ENCODE data around the gene ATG3.

The ATG3 gene

DNA sequence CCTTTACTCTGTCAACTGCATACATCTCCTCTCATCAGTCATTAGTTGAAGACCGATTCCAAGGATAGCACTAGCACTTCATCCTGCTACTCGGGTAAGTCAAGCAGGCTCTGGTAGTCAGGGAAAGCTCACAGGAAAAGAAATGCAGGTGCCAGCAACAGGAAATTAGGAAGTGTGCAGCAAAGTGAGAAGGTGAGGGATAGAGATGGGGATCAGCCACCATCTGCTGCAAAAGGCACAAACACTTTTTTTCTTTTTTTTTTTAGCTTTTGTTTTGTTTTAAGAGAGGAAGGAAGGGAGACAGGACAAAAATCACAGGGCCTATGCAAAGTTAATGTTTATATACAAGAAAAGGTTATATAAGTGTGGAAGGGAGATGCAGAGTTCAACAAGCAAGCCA, 53.5 kb downstream of the ATG3 start:
- TF ChIP-seq FOXM1 (IDR thresholded peaks at IDR 0.05; ENCODE audit: borderline replicate concordance, low read depth) (no peak), RAD21 (IDR thresholded peaks at IDR 0.05; ENCODE audit: low read depth) (no peak), YY1 (IDR thresholded peaks at IDR 0.05; ENCODE audit: low read depth) (no peak)
- TF ChIP-seq, protein P1, sequence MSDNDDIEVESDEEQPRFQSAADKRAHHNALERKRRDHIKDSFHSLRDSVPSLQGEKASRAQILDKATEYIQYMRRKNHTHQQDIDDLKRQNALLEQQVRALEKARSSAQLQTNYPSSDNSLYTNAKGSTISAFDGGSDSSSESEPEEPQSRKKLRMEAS (IDR thresholded peaks at IDR 0.05), result no peak

DNA sequence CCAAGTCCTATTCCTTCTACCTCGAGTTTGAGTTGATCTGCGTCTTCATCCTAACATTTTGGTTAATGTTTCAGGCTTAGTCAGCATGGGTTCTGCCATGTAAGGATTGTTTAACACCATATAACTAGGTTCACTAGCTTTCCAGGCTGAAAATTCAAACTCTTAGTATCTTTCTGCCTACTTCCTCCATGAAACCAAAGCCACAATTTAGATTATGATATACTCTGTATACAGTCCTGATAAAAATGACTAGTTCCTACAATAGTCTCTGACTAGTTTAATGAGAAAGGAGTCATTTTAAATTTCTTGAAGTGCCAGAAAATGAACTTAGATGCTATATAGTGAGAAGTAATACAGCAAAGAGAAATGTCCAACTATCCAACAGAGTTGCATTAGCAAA, 55.9 kb downstream of the ATG3 start:
- TF ChIP-seq YY1 (IDR thresholded peaks at IDR 0.05; ENCODE audit: low read depth) (no peak), EGR1 (IDR thresholded peaks at IDR 0.05) (no peak), TCF12 (IDR thresholded peaks at IDR 0.05; ENCODE audit: low read depth) (no peak), FOXM1 (IDR thresholded peaks at IDR 0.05; ENCODE audit: borderline replicate concordance, low read depth) (no peak)
- TF ChIP-seq, protein P1 (IDR thresholded peaks at IDR 0.05), result no peak

DNA sequence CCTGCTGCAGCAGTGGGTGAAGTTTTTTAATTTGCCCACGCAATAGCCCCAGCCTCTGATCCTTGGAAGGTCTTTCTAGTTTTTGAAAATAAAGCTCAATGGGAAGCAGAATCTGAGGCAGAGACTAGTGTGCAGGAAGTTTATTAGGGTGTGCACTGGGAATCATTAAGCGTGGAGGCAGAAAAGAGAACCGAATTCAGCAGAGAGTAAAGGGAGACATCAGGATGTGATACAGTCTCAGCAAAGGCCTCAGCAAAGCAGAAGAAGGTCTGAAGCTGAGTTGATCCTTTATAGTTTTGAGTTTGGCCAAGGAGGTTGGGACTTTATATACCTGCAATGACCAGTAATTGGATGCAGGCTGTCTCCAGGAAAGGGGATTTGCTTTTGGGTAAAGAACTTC, 57.6 kb downstream of the ATG3 start:
- no peak for TF ChIP-seq ZBTB7A (IDR thresholded peaks at IDR 0.05; ENCODE audit: low read depth)
- TF ChIP-seq TAF1 (IDR thresholded peaks at IDR 0.05; ENCODE audit: low read depth), result no peak
- TF ChIP-seq, protein P1 (IDR thresholded peaks at IDR 0.05), result no peak
- no peak for TF ChIP-seq RAD21 (IDR thresholded peaks at IDR 0.05; ENCODE audit: low read depth)
- no peak for TF ChIP-seq CREB1 (IDR thresholded peaks at IDR 0.05; ENCODE audit: low read depth)
- no peak for TF ChIP-seq NFIC (IDR thresholded peaks at IDR 0.05)
- TF ChIP-seq EGR1 (IDR thresholded peaks at IDR 0.05), result no peak
- no peak for TF ChIP-seq TEAD4 (IDR thresholded peaks at IDR 0.05)
- TF ChIP-seq EP300 (IDR thresholded peaks at IDR 0.05; ENCODE audit: borderline replicate concordance), result no peak
- TF ChIP-seq FOXM1 (IDR thresholded peaks at IDR 0.05; ENCODE audit: borderline replicate concordance, low read depth), result no peak
- no peak for TF ChIP-seq YY1 (IDR thresholded peaks at IDR 0.05; ENCODE audit: low read depth)
- TF ChIP-seq, protein P2, sequence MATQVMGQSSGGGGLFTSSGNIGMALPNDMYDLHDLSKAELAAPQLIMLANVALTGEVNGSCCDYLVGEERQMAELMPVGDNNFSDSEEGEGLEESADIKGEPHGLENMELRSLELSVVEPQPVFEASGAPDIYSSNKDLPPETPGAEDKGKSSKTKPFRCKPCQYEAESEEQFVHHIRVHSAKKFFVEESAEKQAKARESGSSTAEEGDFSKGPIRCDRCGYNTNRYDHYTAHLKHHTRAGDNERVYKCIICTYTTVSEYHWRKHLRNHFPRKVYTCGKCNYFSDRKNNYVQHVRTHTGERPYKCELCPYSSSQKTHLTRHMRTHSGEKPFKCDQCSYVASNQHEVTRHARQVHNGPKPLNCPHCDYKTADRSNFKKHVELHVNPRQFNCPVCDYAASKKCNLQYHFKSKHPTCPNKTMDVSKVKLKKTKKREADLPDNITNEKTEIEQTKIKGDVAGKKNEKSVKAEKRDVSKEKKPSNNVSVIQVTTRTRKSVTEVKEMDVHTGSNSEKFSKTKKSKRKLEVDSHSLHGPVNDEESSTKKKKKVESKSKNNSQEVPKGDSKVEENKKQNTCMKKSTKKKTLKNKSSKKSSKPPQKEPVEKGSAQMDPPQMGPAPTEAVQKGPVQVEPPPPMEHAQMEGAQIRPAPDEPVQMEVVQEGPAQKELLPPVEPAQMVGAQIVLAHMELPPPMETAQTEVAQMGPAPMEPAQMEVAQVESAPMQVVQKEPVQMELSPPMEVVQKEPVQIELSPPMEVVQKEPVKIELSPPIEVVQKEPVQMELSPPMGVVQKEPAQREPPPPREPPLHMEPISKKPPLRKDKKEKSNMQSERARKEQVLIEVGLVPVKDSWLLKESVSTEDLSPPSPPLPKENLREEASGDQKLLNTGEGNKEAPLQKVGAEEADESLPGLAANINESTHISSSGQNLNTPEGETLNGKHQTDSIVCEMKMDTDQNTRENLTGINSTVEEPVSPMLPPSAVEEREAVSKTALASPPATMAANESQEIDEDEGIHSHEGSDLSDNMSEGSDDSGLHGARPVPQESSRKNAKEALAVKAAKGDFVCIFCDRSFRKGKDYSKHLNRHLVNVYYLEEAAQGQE (IDR thresholded peaks at IDR 0.05; ENCODE audit: low read depth), result no peak
- TF ChIP-seq, protein P3, sequence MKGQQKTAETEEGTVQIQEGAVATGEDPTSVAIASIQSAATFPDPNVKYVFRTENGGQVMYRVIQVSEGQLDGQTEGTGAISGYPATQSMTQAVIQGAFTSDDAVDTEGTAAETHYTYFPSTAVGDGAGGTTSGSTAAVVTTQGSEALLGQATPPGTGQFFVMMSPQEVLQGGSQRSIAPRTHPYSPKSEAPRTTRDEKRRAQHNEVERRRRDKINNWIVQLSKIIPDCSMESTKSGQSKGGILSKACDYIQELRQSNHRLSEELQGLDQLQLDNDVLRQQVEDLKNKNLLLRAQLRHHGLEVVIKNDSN (IDR thresholded peaks at IDR 0.05), result no peak
- TF ChIP-seq TCF12 (IDR thresholded peaks at IDR 0.05; ENCODE audit: low read depth), result no peak
- TF ChIP-seq CEBPB (IDR thresholded peaks at IDR 0.05), result no peak

DNA sequence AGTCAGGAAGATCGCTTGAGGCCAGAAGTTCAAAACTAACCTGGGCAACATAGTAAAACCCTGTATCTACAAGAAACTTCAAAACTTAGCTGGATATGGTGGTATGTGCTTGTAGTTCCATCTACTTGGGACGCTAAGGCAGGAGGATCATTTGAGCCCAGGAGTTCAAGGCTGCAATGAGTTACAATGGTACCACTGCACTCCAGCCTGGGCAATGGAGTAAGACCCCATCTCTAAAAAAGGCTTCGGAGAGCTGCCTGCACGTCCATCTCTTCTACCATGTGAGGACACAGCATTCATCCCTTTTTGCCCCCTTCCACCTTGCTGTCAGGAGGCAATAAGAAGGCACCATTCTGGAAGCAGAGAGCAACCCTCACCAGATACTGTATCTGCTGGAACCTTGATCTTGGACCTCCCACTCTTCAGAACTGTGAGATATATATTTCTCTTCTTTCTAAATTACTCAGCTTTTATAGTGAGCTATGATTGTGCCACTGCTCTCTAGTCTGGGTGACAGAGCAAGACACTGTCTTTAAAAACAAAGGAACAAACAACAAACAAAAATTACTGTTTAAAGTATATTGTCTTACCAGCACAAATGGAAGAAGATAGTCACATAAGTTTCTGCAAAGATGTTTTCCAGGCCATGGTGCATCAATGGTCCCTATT, 58.3 kb downstream of the ATG3 start:
- TF ChIP-seq TCF12 (IDR thresholded peaks at IDR 0.05; ENCODE audit: low read depth), result no peak
- TF ChIP-seq FOXM1 (IDR thresholded peaks at IDR 0.05; ENCODE audit: borderline replicate concordance, low read depth), result no peak
- no peak for TF ChIP-seq EGR1 (IDR thresholded peaks at IDR 0.05)
- TF ChIP-seq CREB1 (IDR thresholded peaks at IDR 0.05; ENCODE audit: low read depth), result no peak
- TF ChIP-seq, protein P1 (IDR thresholded peaks at IDR 0.05), result no peak
- TF ChIP-seq RAD21 (IDR thresholded peaks at IDR 0.05; ENCODE audit: low read depth), result no peak
- TF ChIP-seq TAF1 (IDR thresholded peaks at IDR 0.05; ENCODE audit: low read depth), result no peak
- TF ChIP-seq EP300 (IDR thresholded peaks at IDR 0.05; ENCODE audit: borderline replicate concordance), result no peak
- no peak for TF ChIP-seq CEBPB (IDR thresholded peaks at IDR 0.05)
- TF ChIP-seq, protein P2 (IDR thresholded peaks at IDR 0.05; ENCODE audit: low read depth), result no peak
- no peak for TF ChIP-seq ZBTB7A (IDR thresholded peaks at IDR 0.05; ENCODE audit: low read depth)
- TF ChIP-seq, protein P3 (IDR thresholded peaks at IDR 0.05), result no peak
- no peak for TF ChIP-seq NFIC (IDR thresholded peaks at IDR 0.05)
- TF ChIP-seq YY1 (IDR thresholded peaks at IDR 0.05; ENCODE audit: low read depth), result no peak

DNA sequence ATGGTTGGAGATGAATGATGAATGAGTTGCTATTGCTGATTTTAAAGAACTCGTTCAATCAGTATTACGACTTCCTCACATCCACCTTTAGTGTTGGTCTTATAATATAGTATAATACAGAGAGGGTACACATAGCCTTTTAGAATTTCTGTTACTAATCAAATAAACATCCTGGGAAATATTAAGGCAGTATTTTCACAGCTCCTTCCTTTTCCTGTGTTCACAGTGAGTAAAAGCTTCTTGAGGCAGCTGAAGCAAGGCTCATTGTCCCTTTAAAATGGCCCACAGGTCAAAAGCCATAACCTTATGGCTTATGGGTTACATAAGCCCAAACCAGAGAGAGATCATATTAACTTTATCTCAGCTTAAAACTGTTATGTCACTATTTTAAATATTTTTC, 61.1 kb downstream of the ATG3 start:
- TF ChIP-seq RAD21 (IDR thresholded peaks at IDR 0.05; ENCODE audit: low read depth) (no peak), TEAD4 (IDR thresholded peaks at IDR 0.05) (no peak), EGR1 (IDR thresholded peaks at IDR 0.05) (no peak), CEBPB (IDR thresholded peaks at IDR 0.05) (no peak), FOXM1 (IDR thresholded peaks at IDR 0.05; ENCODE audit: borderline replicate concordance, low read depth) (no peak), YY1 (IDR thresholded peaks at IDR 0.05; ENCODE audit: low read depth) (no peak), TCF12 (IDR thresholded peaks at IDR 0.05; ENCODE audit: low read depth) (no peak), NFIC (IDR thresholded peaks at IDR 0.05) (no peak)
